Occipital lobe (tissue), 2 donors: ENCODE data around the gene BSND. TPM values are rescaled to one million over a fixed set of nuclear protein-coding genes. Genes with fewer than 3 reads are reported as not detected.

ENCODE experiments used
- DNase-seq: peaks from one replicate; lab custom pipeline; 2025; lab: John Stamatoyannopoulos, UW
- total RNA-seq: library from RNA; depleted of rRNA; stranded (reverse); fragments of >200 nt; gene quantifications from one replicate; pipeline ENCODE4 v1.2.3, GENCODE V29; 2014

Gene BSND
- total RNA-seq, 1 donor from 2014 or later, result not detected

GRCh38 chr1:54975356-54976108 lies 23.2 kb upstream of the BSND start:
- DNase-seq, result no peak

- DNase-seq, result no peak
These were observed 22.0 kb upstream of the BSND start for GRCh38 chr1:54976747-54977146.

- DNase-seq, result no peak
These were observed 21.0 kb upstream of the BSND start for GRCh38 chr1:54977533-54978297.

- DNase-seq, result no peak
These were observed 20.0 kb upstream of the BSND start for GRCh38 chr1:54978528-54979326.

GRCh38 chr1:54979327-54979891 lies 19.3 kb upstream of the BSND start:
- DNase-seq, result no peak

GRCh38 chr1:54980046-54980527 lies 18.6 kb upstream of the BSND start:
- no peak for DNase-seq

- no peak for DNase-seq
These were observed 18.0 kb upstream of the BSND start, which contains the start of gene TMEM61 for GRCh38 chr1:54980528-54981241. TSS of gene TMEM61 (plus strand) at chr1:54980628. CDS start at chr1:54981066, 438 bp downstream.

GRCh38 chr1:54981466-54981865 lies 17.3 kb upstream of the BSND start:
- DNase-seq, result no peak

- no peak for DNase-seq
These were observed 16.0 kb upstream of the BSND start for GRCh38 chr1:54982739-54983138.

GRCh38 chr1:54984131-54984842 lies 14.4 kb upstream of the BSND start:
- no peak for DNase-seq

GRCh38 chr1:54985556-54985955 lies 13.2 kb upstream of the BSND start:
- no peak for DNase-seq

GRCh38 chr1:54986025-54986424 lies 12.7 kb upstream of the BSND start:
- no peak for DNase-seq

GRCh38 chr1:54986533-54986932 lies 12.2 kb upstream of the BSND start:
- DNase-seq, result no peak

GRCh38 chr1:54987427-54987826 lies 11.3 kb upstream of the BSND start:
- no peak for DNase-seq

- DNase-seq, result no peak
These were observed 10.6 kb upstream of the BSND start for GRCh38 chr1:54987919-54988705.

- no peak for DNase-seq
These were observed 9.8 kb upstream of the BSND start for GRCh38 chr1:54988975-54989374.

GRCh38 chr1:54989473-54989872 lies 9.3 kb upstream of the BSND start:
- no peak for DNase-seq

GRCh38 chr1:54989968-54990810 lies 8.5 kb upstream of the BSND start:
- no peak for DNase-seq
